Endometrium (tissue), 2 donors: ENCODE data around the gene HPD.
"Not testable (repeated sequence)": the region's sequence is repeated elsewhere in the genome, so short reads cannot be mapped to it uniquely, and the experiment has no call there.

Experiments
- FAIRE-seq: peaks from 2 replicates; lab custom pipeline; 2012; peaks lifted over from hg19 to GRCh38; lab: Jason Lieb, UNC
- donor health status: control.
- donor health status: control.

HPD gene

GRCh38 chr12:121858662-121859572, at the start of gene HPD:
HPD (minus strand) TSS chr12:121858859; CDS start chr12:121858823, 36 bp downstream.
- FAIRE-seq: no peak

GRCh38 chr12:121905746-121906145, 47.1 kb upstream of the HPD start:
- FAIRE-seq: no peak

GRCh38 chr12:121903202-121903601, 44.5 kb upstream of the HPD start:
- FAIRE-seq: no peak

- FAIRE-seq: no peak
Observed at GRCh38 chr12:121899590-121899989, 40.9 kb upstream of the HPD start.

- FAIRE-seq: no peak
Observed at GRCh38 chr12:121898287-121898686, 39.6 kb upstream of the HPD start.

GRCh38 chr12:121894633-121895032, 36.0 kb upstream of the HPD start:
- no peak for FAIRE-seq

GRCh38 chr12:121893961-121894460, 35.4 kb upstream of the HPD start:
- no peak for FAIRE-seq

- no peak for FAIRE-seq
Observed at GRCh38 chr12:121892673-121893561, 34.3 kb upstream of the HPD start.

GRCh38 chr12:121889661-121890060, 31.0 kb upstream of the HPD start:
- not testable (repeated sequence) for FAIRE-seq

- no peak for FAIRE-seq
Observed at GRCh38 chr12:121889274-121889624, 30.6 kb upstream of the HPD start.

- FAIRE-seq: peak; percentile 84
Observed at GRCh38 chr12:121888478-121889273, 30.0 kb upstream of the HPD start, which contains the start of gene PSMD9. PSMD9 (plus strand) TSS chr12:121888790; CDS start chr12:121888857, 67 bp downstream.

GRCh38 chr12:121888083-121888477, 29.4 kb upstream of the HPD start:
- FAIRE-seq: no peak

GRCh38 chr12:121885129-121885528, 26.5 kb upstream of the HPD start:
- FAIRE-seq: not testable (repeated sequence)

- FAIRE-seq: no peak
Observed at GRCh38 chr12:121883315-121883660, 24.6 kb upstream of the HPD start.

GRCh38 chr12:121876080-121876447, 17.4 kb upstream of the HPD start:
- not testable (repeated sequence) for FAIRE-seq

- FAIRE-seq: no peak
Observed at GRCh38 chr12:121875582-121875981, 16.9 kb upstream of the HPD start.

GRCh38 chr12:121874071-121874470, 15.4 kb upstream of the HPD start:
- no peak for FAIRE-seq

GRCh38 chr12:121873216-121873569, 14.5 kb upstream of the HPD start:
- FAIRE-seq: no peak

GRCh38 chr12:121872546-121873215, 14.0 kb upstream of the HPD start:
- FAIRE-seq: no peak

- no peak for FAIRE-seq
Observed at GRCh38 chr12:121871467-121871866, 12.8 kb upstream of the HPD start.

- not testable (repeated sequence) for FAIRE-seq
Observed at GRCh38 chr12:121869229-121869628, 10.6 kb upstream of the HPD start.

- FAIRE-seq: no peak
Observed at GRCh38 chr12:121866331-121866730, 7.7 kb upstream of the HPD start.
